GM06990 (cell line): ENCODE measurements around the gene ARL15.

ENCODE experiments used
- DNase-seq: peaks from one replicate; pipeline ENCODE4 v3.0.0-alpha.2; 2011; ENCODE audit not compliant: insufficient read length; ENCODE audit errors: extremely low read depth
- H3K27me3 ChIP-seq: replicated peaks from 2 replicates; pipeline ENCODE4 v1.6.0; 2011; ENCODE audit warnings: low read length; ENCODE audit not compliant: control insufficient read depth, insufficient read depth
- H3K36me3 ChIP-seq: 2 replicates; pipeline ENCODE4 v1.5.1; 2011; ENCODE audit warnings: low read length; ENCODE audit not compliant: control insufficient read depth, insufficient read depth
- H3K4me3 ChIP-seq: replicated peaks from 2 replicates; pipeline ENCODE4 v1.5.1; 2011; ENCODE audit warnings: low read depth, mild to moderate bottlenecking, control low read depth, low read length
- CTCF ChIP-seq: IDR thresholded peaks from 2 replicates; pipeline ENCODE4 v1.5.1; 2011; ENCODE audit warnings: low read length, control low read depth, mild to moderate bottlenecking, inconsistent platforms; ENCODE audit not compliant: insufficient read depth, poor library complexity, severe bottlenecking

ARL15 gene

GRCh38 chr5:54187694-54188093, 122.7 kb downstream of the ARL15 start:
- no peaks in the 10 kb centered on the region for H3K27me3 ChIP-seq
- DNase-seq = no peak
- H3K36me3 ChIP-seq = no peaks in the 10 kb centered on the region
- no peak overlapping the region for H3K4me3 ChIP-seq
- TF ChIP-seq CTCF = no peak

DNA sequence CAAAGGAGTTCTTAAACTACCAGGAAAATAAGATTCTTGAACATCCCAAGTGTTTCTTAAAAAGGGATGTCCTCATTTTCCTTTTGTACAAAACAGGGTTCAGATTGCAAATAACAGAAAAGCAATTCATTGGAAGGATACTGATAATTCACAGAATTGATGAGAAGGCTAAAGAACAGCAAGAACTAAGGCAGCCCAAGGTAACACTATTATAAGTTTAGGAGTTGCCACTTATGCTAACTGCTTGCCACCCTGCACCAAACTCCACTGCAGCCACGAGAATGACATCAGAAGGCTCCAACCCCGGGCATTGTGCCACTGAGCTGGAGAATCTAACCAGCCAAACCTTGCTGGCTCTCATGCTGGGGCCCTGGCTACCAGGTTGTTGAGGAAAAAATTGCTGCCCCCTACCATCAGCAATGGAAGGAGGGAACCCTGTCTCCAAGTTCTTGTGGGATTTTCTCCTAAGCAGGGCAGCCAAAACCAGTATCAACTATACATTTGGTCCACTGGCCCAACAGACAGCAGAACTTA, 123.4 kb downstream of the ARL15 start:
- TF ChIP-seq CTCF = no peak

DNA sequence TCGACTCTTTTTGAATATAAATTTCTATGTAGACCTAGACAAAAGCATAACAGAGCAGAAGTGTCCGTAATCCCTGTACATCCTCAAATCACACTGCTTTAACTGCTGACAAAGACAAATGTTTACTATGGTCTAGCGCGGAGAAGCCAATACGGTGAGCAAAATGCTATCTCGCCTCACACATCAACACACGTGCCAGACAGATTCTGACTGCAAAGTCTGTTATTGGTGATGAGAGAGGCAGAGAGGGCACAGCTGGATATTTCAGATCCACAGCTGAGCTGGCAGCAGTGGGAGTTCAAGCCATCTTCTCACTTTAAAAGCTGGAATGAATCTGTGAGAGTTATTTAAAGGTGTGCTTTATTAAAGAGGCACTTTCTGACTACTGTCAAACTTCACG, 124.3 kb downstream of the ARL15 start:
- no peaks in the 10 kb centered on the region for H3K27me3 ChIP-seq
- no peak for DNase-seq
- TF ChIP-seq CTCF = no peak
- no peaks in the 10 kb centered on the region for H3K36me3 ChIP-seq
- H3K4me3 ChIP-seq = no peak overlapping the region

More for the DNA sequence above, 123.4 kb downstream of the ARL15 start:
- Histone ChIP-seq H3K27me3 (no peaks in the 10 kb centered on the region), H3K4me3 (no peak overlapping the region), H3K36me3 (no peaks in the 10 kb centered on the region)
- DNase-seq = no peak

GRCh38 chr5:54184806-54185205, 125.6 kb downstream of the ARL15 start:
- H3K4me3 ChIP-seq = no peak overlapping the region

DNA sequence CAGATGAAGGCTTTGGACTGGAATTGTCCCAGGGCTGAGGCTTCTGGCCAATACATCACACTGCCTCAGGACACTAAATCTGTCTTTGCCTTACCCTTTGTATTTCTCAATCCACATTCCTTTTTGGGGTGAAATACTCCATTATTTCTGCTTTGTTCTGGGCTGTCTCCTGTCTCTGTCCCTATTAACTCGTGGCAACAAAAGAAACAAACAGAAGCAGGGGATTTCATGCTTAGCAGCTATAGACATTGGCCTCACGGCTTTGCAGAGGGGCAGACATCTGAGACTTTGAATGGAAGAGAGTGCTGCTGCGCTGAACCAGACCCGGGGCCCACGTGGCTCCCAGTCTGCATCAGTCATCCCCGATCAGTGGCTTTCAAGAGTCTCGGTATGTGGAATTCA, 129.7 kb downstream of the ARL15 start:
- Histone ChIP-seq H3K36me3 (no peaks in the 10 kb centered on the region), H3K4me3 (no peak overlapping the region), H3K27me3 (no peaks in the 10 kb centered on the region)
- DNase-seq = no peak
- no peak for TF ChIP-seq CTCF

More at GRCh38 chr5:54184806-54185205, 125.6 kb downstream of the ARL15 start:
- TF ChIP-seq CTCF = no peak
- DNase-seq = no peak
- Histone ChIP-seq H3K36me3 (no peaks in the 10 kb centered on the region), H3K27me3 (no peaks in the 10 kb centered on the region)

DNA sequence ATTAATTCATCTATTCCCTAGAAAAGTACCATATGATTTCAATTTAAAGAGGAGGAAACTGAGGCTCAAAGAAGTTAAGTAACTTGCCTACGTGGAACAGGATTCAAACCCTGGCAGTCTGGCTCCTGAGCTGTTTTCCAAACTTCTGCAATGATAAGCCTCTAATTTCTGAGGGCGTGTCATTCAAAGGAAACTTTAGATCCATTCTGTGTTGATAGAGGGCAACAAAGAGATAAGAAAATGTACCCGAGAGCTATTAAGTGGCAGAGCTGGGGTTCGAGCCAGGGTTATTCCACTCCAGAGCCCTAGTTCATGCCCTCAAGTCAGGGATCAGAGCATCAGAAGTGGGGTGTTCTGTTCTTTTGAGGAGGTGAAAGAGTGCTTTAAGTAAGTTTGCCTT, 131.4 kb downstream of the ARL15 start:
- no peak for DNase-seq
- no peaks in the 10 kb centered on the region for H3K27me3 ChIP-seq
- H3K36me3 ChIP-seq = no peaks in the 10 kb centered on the region
- H3K4me3 ChIP-seq = no peak overlapping the region
- TF ChIP-seq CTCF = no peak
